ENCODE data around the gene UQCC2.

GRCh38 chr6:33719326-33719987, 8.0 kb upstream of the UQCC2 start:
- no peak for TF ChIP-seq POLR2AphosphoS5 (IDR thresholded peaks at IDR 0.05; ENCODE audit: low read depth, low read length)
- TF ChIP-seq POLR2A (IDR thresholded peaks at IDR 0.05; ENCODE audit: low read depth, low read length), result no peak
- TF ChIP-seq TAF1 (IDR thresholded peaks at IDR 0.05; ENCODE audit: borderline replicate concordance, low read depth, low read length), result no peak
